PC-9 (cell line): Measurements from ENCODE around the gene PITPNB. TPM values are rescaled to one million over a fixed set of nuclear protein-coding genes. Genes with fewer than 3 reads are reported as not detected.

ENCODE experiments used
- BruUV-seq: library from RNA; stranded (reverse); fragments of 400-500 nt; replicated peaks from 2 replicates; lab custom pipeline; 2021; lab: Mats Ljungman, UMichigan
- CTCF ChIA-PET: fragments of 300-600 bp; sonication (Branson Sonifier 250); formaldehyde crosslinking; loops from one replicate; lab custom pipeline; 2022; ENCODE audit warnings: antibody characterized with exemption; lab: Charles Lee
- POLR2A ChIA-PET: fragments of 300-600 bp; sonication (Branson Sonifier 250); formaldehyde crosslinking; loops from one replicate; lab custom pipeline; 2022; ENCODE audit warnings: antibody characterized with exemption; ENCODE audit not compliant: unreplicated experiment; lab: Charles Lee
- DNase-seq, 2 experiments: peaks; one replicate each; pipeline versions ENCODE4 v3.0.0 to v3.0.0-alpha.2; 2015 to 2022; ENCODE audit warnings: mixed read lengths in 1 of 2
- H2AFZ ChIP-seq: fragments of 200-600 bp; sonication (generic); 2 replicates; pipeline ENCODE4 v1.8.1; 2017; ENCODE audit warnings: antibody characterized with exemption
- H3F3A ChIP-seq: fragments of 200-600 bp; sonication (generic); 2 replicates; pipeline ENCODE4 v1.8.1; 2017; ENCODE audit warnings: antibody characterized with exemption, mild to moderate bottlenecking, low read depth; ENCODE audit not compliant: insufficient read depth
- H3K27ac ChIP-seq: fragments of 200-600 bp; sonication (generic); 2 replicates; pipeline ENCODE4 v1.6.1; 2016; ENCODE audit warnings: mixed run types
- H3K27me3 ChIP-seq: fragments of 200-600 bp; sonication (generic); 2 replicates; pipeline ENCODE4 v1.6.1; 2016; ENCODE audit warnings: low read depth, mixed run types; ENCODE audit not compliant: insufficient read depth
- H3K36me3 ChIP-seq: fragments of 200-600 bp; sonication (generic); 2 replicates; pipeline ENCODE4 v1.6.1; 2016; ENCODE audit warnings: low read depth, mixed run types
- H3K4me1 ChIP-seq: fragments of 200-600 bp; sonication (generic); replicated peaks from 2 replicates; pipeline ENCODE4 v1.6.1; 2016; ENCODE audit warnings: mixed run types; ENCODE audit not compliant: insufficient read depth
- H3K4me2 ChIP-seq: fragments of 200-600 bp; sonication (generic); 2 replicates; pipeline ENCODE4 v1.6.1; 2017; ENCODE audit warnings: mixed run types
- H3K4me3 ChIP-seq: fragments of 200-600 bp; sonication (generic); 2 replicates; pipeline ENCODE4 v1.6.1; 2016; ENCODE audit warnings: mixed run types
- H3K79me2 ChIP-seq: fragments of 200-600 bp; sonication (generic); 2 replicates; pipeline ENCODE4 v1.6.1; 2017; ENCODE audit warnings: low read depth, mixed run types
- H3K9me2 ChIP-seq: fragments of 200-600 bp; sonication (generic); 2 replicates; pipeline ENCODE4 v1.8.1; 2017; ENCODE audit warnings: mild to moderate bottlenecking; ENCODE audit not compliant: insufficient read depth
- H3K9me3 ChIP-seq: fragments of 200-600 bp; sonication (generic); 2 replicates; pipeline ENCODE4 v1.8.1; 2016; ENCODE audit warnings: low read depth; ENCODE audit not compliant: insufficient read depth
- H4K20me1 ChIP-seq: fragments of 200-600 bp; sonication (generic); 2 replicates; pipeline ENCODE4 v1.8.1; 2017; ENCODE audit not compliant: insufficient read depth
- EZH2 ChIP-seq: fragments of 200-600 bp; sonication (generic); IDR thresholded peaks from 2 replicates; pipeline ENCODE4 v1.8.0; 2017; ENCODE audit warnings: antibody characterized with exemption, low read depth
- intact Hi-C: fragments of 100-400 bp; cut with micrococcal nuclease; formaldehyde crosslinking; loops from one replicate; pipeline ENCODE4 v1.10.0; 2022; ENCODE audit not compliant: unreplicated experiment
- total RNA-seq: library from RNA; stranded (reverse); gene quantifications from 2 replicates; pipeline ENCODE4 v1.2.3, GENCODE V29; 2021
- TF ChIP-seq, protein P1 (sequence below): fragments of 200-600 bp; sonication (generic); conservative IDR thresholded peaks from 2 replicates; pipeline ENCODE4 v1.6.1; 2017; ENCODE audit warnings: mixed run types, antibody characterized with exemption, mild to moderate bottlenecking, moderate library complexity

The PITPNB gene
- total RNA-seq, 1 experiment from 2014 or later, result 49.6 TPM

DNA sequence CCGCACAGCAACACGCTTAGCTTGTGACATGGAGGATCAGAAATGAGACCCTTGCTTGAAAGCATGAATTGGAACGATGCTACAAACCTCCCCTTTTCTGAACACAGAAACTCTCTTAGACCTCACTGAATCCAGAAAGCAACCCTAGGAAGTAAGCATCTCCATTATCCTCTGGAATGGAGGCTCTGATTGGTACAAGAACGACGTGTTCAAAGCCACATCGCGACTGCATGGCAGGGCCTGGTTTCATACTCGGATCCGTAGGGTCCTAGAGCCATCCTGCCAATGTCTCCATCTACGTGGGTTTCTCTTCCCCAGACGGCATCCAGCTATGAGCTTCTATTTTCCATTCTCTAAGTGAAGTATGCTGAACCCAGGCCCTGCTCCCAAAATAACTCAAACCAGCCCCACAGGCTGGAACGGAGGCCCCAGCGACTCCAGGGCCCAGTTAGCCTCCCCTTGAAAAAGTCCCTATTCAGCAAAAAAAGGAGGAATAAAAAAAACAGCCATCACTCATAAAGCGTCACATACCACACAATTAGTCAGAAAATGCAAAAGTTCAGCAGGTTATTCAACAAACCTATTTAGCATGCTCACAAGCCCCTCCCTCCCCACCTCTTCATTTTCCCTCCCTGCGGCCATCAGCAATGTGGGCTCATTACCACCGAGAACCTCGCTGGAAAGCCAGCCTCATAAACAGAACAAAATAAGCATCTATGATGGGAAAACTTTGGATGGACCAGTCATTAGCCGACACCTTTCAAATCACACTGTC is 110.4 kb downstream of the PITPNB start:
- no peak overlapping the region for H2AFZ ChIP-seq
- H4K20me1 ChIP-seq, result no peaks in the 10 kb centered on the region
- ChIA-PET POLR2A (no interaction called here), CTCF (no interaction called here)
- intact Hi-C loops, result no loop called here
- H3K9me3 ChIP-seq, result no peaks in the 10 kb centered on the region
- no peaks in the 10 kb centered on the region; the same call in none of the 2 replicates for H3F3A ChIP-seq
- no peak for DNase-seq
- BruUV-seq, result no TSS peak
- H3K79me2 ChIP-seq, result no peaks in the 10 kb centered on the region
- no peaks in the 10 kb centered on the region for H3K9me2 ChIP-seq
- no peaks in the 10 kb centered on the region for H3K36me3 ChIP-seq
- TF ChIP-seq, protein P1, sequence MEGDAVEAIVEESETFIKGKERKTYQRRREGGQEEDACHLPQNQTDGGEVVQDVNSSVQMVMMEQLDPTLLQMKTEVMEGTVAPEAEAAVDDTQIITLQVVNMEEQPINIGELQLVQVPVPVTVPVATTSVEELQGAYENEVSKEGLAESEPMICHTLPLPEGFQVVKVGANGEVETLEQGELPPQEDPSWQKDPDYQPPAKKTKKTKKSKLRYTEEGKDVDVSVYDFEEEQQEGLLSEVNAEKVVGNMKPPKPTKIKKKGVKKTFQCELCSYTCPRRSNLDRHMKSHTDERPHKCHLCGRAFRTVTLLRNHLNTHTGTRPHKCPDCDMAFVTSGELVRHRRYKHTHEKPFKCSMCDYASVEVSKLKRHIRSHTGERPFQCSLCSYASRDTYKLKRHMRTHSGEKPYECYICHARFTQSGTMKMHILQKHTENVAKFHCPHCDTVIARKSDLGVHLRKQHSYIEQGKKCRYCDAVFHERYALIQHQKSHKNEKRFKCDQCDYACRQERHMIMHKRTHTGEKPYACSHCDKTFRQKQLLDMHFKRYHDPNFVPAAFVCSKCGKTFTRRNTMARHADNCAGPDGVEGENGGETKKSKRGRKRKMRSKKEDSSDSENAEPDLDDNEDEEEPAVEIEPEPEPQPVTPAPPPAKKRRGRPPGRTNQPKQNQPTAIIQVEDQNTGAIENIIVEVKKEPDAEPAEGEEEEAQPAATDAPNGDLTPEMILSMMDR, result no peak
- TF ChIP-seq EZH2, result no peak
- H3K4me2 ChIP-seq, result no peak overlapping the region
- no peaks in the 10 kb centered on the region; the same call in 1 of the 2 replicates for H3K4me1 ChIP-seq
- no peaks in the 10 kb centered on the region for H3K27me3 ChIP-seq
- H3K27ac ChIP-seq, result no peak overlapping the region
- no peak overlapping the region for H3K4me3 ChIP-seq

- H3K27me3 ChIP-seq, result no peaks in the 10 kb centered on the region
Measured at GRCh38 chr22:27805841-27806240, 113.2 kb downstream of the PITPNB start.

GRCh38 chr22:27804470-27805297 is 114.4 kb downstream of the PITPNB start:
- peak; percentile 52 to 56 for DNase-seq
- no peak overlapping the region for H3K27ac ChIP-seq
- intact Hi-C loops, result loop anchor here (1.0 to 5.0 kb wide), 4 partner anchors 329 to 1132 kb away; no protein-coding TSS in a partner anchor
- H3K4me1 ChIP-seq, result peaks cover 6% of the 10 kb centered on the region
- H3F3A ChIP-seq, result no peaks in the 10 kb centered on the region; the same call in 1 of the 2 replicates
- CTCF ChIA-PET, result no interaction called here
- no peaks in the 10 kb centered on the region for H3K27me3 ChIP-seq
- H3K79me2 ChIP-seq, result peaks cover 10% of the 10 kb centered on the region
- H3K9me2 ChIP-seq, result no peaks in the 10 kb centered on the region
- H4K20me1 ChIP-seq, result no peaks in the 10 kb centered on the region
- POLR2A ChIA-PET, result no interaction called here
- peak overlapping the region; percentile 70 for H3K4me2 ChIP-seq
- no peak overlapping the region for H3K4me3 ChIP-seq
- no peak for TF ChIP-seq EZH2
- TF ChIP-seq, protein P1, result peak; percentile 84
- no peaks in the 10 kb centered on the region for H3K9me3 ChIP-seq
- H3K36me3 ChIP-seq, result no peaks in the 10 kb centered on the region
- no TSS peak for BruUV-seq
- H2AFZ ChIP-seq, result no peak overlapping the region

More at GRCh38 chr22:27805841-27806240, 113.2 kb downstream of the PITPNB start:
- H4K20me1 ChIP-seq, result no peaks in the 10 kb centered on the region
- H3F3A ChIP-seq, result no peaks in the 10 kb centered on the region; the same call in 1 of the 2 replicates
- intact Hi-C loops, result no loop called here
- H3K4me1 ChIP-seq, result no peaks in the 10 kb centered on the region; the same call in 1 of the 2 replicates
- H3K36me3 ChIP-seq, result no peaks in the 10 kb centered on the region
- DNase-seq, result no peak
- no peak for TF ChIP-seq EZH2
- TF ChIP-seq, protein P1, result no peak
- H3K4me2 ChIP-seq, result no peak overlapping the region
- CTCF ChIA-PET, result no interaction called here
- H3K9me3 ChIP-seq, result no peaks in the 10 kb centered on the region
- no peak overlapping the region for H2AFZ ChIP-seq
- POLR2A ChIA-PET, result no interaction called here
- H3K9me2 ChIP-seq, result no peaks in the 10 kb centered on the region
- no peak overlapping the region for H3K27ac ChIP-seq
- no peaks in the 10 kb centered on the region for H3K79me2 ChIP-seq
- BruUV-seq, result no TSS peak
- H3K4me3 ChIP-seq, result no peak overlapping the region
